Measurements from ENCODE around the gene MRPS6.

DNA sequence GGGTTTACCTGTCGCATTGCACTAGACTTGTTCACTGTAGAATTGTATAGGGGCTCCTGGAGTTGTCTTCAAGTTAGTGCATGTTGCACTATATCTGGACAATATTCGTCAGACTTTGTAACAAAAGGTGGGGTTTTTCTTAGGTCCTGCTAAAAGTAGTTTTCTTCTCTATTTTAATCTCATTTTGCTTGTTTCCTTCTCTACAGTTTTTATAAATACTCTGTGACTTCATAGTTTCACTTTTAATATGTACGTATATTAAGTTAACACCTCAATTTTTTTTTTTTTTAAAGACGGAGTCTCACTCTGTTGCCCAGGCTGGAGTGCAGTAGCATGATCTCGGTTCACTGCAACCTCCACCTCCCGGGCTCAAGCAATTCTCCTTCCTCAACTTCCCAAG is 26.5 kb upstream of the MRPS6 start:
- TF ChIP-seq SNAPC4 (CRISPR knock-in tag; IDR thresholded peaks at IDR 0.05) (no peak), CTCF (CRISPR knock-in tag; IDR thresholded peaks at IDR 0.05) (no peak)

Measured in HepG2 (cell line).